Astrocyte of the spinal cord (primary cell): ENCODE measurements around the gene ATF1.
"Not testable (repeated sequence)": the region's sequence is repeated elsewhere in the genome, so short reads cannot be mapped to it uniquely, and the experiment has no call there.

Experiments used
- DNase-seq: peaks from one replicate; pipeline ENCODE4 v3.0.0; 2011; ENCODE audit warnings: low read depth, low spot score
- H3K4me3 ChIP-seq: 2 replicates; pipeline ENCODE4 v1.5.1; 2011; ENCODE audit warnings: low read depth, mild to moderate bottlenecking, low read length, moderate library complexity
- in situ Hi-C: cut with HindIII; loops from 2 replicates; pipeline ENCODE4 v1.10.0; 2017; ENCODE audit warnings: low sequenced_read_pairs
- TF ChIP-seq, protein P1 (sequence below): IDR thresholded peaks from 2 replicates; pipeline ENCODE4 v1.5.1; 2012; ENCODE audit warnings: low read depth, mild to moderate bottlenecking, low read length, inconsistent platforms

Gene ATF1

DNA sequence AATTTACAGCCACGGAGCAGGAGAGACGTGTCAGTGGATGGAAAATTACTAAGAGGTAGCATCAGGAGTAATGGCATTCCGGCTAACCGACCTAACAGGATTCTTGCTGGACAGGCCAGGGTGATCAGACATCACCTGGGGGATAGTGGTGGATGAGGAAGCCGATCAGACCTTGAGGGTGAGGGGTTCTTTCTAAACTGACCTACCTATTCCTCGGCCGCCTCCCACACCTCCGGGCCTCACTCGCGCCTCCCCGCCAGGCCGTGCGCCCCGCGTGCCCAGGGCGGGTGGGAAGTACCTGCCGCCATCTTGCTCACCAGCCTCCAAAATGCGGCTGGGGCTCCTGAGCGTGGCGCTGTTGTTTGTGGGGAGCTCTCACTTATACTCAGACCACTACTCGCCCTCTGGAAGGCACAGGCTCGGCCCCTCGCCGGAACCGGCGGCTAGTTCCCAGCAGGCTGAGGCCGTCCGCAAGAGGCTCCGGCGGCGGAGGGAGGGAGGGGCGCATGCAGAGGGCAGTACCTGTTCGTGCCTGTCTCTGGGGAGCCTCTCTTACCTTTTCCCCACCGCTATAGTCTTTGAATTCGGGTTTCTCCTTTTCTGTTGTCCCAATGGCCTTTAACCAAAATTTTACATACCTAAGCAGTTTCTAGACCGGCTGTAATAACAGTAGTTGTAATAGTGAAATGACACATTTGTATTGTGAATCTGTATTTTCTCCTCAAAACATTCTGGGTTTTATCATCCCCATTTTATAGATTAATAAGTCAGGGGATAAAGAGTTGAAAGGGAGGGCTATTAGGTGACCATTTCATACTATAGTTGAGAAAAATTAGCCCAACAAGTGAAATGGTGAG lies 79.0 kb downstream of the ATF1 start, which contains the start of gene TMPRSS12:
Gene TMPRSS12, plus strand, starts transcription at position 290 of the 857 bp plus-strand sequence. Its CDS starts 39 bp downstream, at position 329.
- DNase-seq, result no peak
- H3K4me3 ChIP-seq, result peak within 1 kb of the TSS; percentile 20
- TF ChIP-seq, protein P1, sequence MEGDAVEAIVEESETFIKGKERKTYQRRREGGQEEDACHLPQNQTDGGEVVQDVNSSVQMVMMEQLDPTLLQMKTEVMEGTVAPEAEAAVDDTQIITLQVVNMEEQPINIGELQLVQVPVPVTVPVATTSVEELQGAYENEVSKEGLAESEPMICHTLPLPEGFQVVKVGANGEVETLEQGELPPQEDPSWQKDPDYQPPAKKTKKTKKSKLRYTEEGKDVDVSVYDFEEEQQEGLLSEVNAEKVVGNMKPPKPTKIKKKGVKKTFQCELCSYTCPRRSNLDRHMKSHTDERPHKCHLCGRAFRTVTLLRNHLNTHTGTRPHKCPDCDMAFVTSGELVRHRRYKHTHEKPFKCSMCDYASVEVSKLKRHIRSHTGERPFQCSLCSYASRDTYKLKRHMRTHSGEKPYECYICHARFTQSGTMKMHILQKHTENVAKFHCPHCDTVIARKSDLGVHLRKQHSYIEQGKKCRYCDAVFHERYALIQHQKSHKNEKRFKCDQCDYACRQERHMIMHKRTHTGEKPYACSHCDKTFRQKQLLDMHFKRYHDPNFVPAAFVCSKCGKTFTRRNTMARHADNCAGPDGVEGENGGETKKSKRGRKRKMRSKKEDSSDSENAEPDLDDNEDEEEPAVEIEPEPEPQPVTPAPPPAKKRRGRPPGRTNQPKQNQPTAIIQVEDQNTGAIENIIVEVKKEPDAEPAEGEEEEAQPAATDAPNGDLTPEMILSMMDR, result peak; percentile 14
- in situ Hi-C loops, result no loop called here

DNA sequence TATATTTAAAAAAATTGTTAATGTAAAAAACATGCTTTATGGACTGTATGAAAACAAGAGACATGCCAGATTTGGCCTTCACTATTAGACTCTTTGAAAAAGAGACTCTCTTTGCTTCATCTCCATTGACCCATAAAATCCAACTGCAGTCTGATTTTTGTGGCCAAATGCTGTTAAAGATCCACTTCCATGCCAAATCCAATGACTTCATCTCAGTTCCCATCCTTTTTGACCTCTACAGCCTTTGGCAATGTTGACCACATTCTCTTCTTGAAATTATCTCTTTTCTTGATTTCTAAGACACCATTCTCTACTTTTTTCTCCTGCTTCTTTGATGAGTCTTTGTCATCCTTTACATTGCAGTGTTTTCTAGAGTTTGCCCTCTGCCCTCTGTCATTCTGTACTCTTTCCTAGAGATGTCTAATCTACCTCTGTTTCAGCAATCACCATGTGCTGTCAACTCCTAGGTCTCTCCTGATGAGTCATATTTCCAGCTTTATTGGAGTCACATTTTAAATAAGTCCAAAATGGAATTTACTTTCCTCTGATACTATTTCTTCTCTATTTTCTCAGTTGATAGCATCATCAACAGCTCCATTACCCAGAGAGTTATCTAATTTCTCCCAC lies 81.2 kb downstream of the ATF1 start:
- TF ChIP-seq, protein P1, result no peak
- H3K4me3 ChIP-seq, result no peak overlapping the region
- in situ Hi-C loops, result no loop called here
- no peak for DNase-seq

DNA sequence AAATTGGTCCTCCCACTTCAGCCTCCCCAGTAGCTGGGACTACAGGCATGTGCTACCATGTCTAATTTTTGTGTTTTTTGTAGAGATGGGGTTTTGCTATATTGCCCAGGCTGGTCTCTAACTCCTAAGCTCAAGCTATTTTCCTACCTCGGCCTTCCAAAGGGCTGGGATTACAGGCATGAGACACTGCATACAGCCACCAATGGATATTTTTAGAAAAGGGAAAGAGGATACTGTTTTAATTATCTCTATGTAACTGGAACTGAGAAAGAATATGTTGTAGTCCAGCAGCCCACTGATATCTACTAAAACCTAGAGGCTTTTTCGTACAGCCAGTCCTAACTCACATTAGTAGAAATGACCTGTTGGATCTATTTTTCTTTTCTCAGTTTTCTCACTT lies 85.1 kb downstream of the ATF1 start:
- no peak overlapping the region for H3K4me3 ChIP-seq
- no peak for DNase-seq
- TF ChIP-seq, protein P1, result no peak
- in situ Hi-C loops, result no loop called here

DNA sequence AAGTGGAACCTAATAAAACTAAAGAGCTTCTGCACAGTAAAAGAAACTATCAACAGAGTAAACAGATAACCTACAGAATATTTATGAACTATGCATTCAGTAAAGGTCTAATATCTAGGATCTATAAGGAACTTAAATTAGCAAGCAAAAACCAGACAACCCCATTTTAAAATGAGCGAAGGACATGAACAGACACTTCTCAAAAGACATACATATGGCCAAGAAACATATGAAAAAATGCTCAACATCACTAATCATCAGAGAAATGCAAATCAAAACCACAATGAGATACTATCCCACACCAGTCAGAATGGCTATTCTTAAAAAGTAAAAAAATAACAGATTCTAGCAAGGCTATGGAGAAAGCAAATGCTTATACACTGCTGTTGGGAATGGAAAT lies 91.3 kb downstream of the ATF1 start:
- in situ Hi-C loops, H3K4me3 ChIP-seq, DNase-seq: not testable (repeated sequence)

DNA sequence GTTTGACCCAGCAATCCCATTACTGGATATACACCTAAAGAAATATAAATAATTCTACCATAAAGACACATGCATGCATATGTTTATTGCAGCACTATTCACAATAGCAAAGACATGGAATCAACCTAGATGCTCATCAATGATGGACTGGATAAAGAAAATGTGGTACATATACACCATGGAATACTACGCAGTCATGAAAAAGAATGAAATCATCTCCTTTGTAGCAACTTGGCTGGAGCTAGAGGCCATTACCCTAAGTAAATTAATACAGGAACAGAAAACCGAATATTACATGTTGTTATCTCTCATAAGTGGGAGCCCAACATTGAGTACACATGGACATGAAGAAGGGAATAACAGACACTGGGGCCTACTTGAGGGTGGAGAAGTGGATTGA lies 91.8 kb downstream of the ATF1 start:
- DNase-seq, in situ Hi-C loops, H3K4me3 ChIP-seq: not testable (repeated sequence)

DNA sequence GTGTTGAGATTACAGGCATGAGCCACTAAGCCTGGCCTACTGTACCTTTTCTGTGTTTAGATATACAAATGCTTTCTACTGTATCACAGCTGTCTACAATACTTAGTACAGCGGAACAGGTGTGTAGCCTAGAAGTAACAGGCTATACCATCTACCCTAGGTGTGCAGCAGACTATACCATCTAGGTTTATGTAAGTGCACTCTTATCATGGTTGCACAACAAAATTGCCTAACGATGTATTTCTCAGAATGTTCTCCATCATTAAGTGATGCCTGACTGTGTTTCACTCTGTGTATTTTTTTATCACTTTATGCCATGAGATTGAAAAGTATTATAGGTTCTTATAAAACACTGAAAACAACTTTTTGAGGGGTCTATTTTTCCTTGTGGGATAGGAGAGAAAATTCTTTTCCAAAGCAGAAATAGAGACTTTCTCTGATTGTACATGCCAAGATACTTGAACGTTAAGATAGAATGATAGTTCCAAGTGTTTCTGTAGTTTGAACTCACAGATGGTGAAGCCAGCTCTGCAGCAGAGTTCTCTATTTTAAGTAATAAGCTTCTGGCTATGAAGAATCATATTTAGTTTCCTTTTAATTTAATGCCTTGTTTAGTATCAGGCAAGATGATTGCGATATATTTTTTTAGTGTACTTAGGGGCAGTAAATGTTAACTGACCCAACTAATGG lies 95.9 kb downstream of the ATF1 start:
- in situ Hi-C loops, result no loop called here
- TF ChIP-seq, protein P1, result no peak
- DNase-seq, result no peak
- no peak overlapping the region for H3K4me3 ChIP-seq

DNA sequence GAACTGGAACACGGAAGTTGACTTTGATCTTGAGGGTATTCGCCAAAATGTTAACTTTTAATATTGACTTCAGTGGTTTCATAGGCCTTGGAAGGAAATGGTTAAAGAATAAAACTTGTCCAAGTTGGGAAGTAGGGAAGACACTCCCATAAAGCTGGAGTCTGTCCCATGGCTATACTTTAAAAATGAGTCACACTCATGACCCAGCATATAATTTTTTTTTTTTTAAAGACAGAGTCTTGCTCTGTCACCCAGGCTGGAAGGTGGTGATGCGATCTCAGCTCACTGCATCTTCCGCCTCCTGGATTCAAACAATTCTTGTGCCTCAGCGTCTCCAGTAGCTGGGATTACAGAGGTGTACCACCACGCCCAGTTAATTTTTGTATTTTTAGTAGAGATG lies 98.4 kb downstream of the ATF1 start:
- TF ChIP-seq, protein P1, result no peak
- in situ Hi-C loops, result no loop called here
- DNase-seq, result peak; percentile 46
- H3K4me3 ChIP-seq, result no peak overlapping the region
